ENCODE results near the gene FOXO3. TPM values are rescaled to one million over a fixed set of nuclear protein-coding genes. Genes with fewer than 3 reads are reported as not detected.

Gene FOXO3
- total and polyA plus RNA-seq, 2 of the 13 experiments (the other 11 are each of a cell fraction or from before 2014, with no cell fraction given): 16.0 to 22.5 TPM

- no peak for TF ChIP-seq TSC22D2 (CRISPR knock-in tag; IDR thresholded peaks at IDR 0.05; ENCODE audit: borderline replicate concordance)
- TF ChIP-seq, protein P1, sequence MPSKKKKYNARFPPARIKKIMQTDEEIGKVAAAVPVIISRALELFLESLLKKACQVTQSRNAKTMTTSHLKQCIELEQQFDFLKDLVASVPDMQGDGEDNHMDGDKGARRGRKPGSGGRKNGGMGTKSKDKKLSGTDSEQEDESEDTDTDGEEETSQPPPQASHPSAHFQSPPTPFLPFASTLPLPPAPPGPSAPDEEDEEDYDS (CRISPR knock-in tag; IDR thresholded peaks at IDR 0.05): peak; percentile 88
- 0 out of 2 replicates have a peak, but pooled peaks have one; percentile 38 for TF ChIP-seq SMAD9 (CRISPR knock-in tag; IDR thresholded peaks at IDR 0.05)
- TF ChIP-seq, protein P2, sequence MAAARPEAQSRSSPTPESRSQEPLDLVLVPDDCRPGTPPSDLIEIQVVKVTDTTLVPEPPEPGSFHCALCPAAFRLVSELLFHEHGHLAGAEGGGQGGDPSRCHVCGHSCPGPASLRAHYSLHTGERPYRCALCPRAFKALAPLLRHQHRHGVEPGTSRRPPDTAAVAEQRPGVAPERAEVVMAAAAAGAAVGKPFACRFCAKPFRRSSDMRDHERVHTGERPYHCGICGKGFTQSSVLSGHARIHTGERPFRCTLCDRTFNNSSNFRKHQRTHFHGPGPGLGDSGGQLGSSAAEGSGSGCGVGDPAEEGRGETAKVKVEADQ (CRISPR knock-in tag; IDR thresholded peaks at IDR 0.05; ENCODE audit: borderline replicate concordance): no peak
- TF ChIP-seq, protein P3, sequence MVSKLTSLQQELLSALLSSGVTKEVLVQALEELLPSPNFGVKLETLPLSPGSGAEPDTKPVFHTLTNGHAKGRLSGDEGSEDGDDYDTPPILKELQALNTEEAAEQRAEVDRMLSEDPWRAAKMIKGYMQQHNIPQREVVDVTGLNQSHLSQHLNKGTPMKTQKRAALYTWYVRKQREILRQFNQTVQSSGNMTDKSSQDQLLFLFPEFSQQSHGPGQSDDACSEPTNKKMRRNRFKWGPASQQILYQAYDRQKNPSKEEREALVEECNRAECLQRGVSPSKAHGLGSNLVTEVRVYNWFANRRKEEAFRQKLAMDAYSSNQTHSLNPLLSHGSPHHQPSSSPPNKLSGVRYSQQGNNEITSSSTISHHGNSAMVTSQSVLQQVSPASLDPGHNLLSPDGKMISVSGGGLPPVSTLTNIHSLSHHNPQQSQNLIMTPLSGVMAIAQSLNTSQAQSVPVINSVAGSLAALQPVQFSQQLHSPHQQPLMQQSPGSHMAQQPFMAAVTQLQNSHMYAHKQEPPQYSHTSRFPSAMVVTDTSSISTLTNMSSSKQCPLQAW (CRISPR knock-in tag; IDR thresholded peaks at IDR 0.05): peak; percentile 31; the same call in 1 of the 2 replicates
- TF ChIP-seq, protein P4, sequence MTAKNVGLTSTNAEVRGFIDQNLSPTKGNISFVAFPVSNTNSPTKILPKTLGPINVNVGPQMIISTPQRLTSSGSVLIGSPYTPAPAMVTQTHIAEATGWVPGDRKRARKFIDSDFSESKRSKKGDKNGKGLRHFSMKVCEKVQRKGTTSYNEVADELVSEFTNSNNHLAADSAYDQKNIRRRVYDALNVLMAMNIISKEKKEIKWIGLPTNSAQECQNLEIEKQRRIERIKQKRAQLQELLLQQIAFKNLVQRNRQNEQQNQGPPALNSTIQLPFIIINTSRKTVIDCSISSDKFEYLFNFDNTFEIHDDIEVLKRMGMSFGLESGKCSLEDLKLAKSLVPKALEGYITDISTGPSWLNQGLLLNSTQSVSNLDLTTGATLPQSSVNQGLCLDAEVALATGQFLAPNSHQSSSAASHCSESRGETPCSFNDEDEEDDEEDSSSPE (CRISPR knock-in tag; IDR thresholded peaks at IDR 0.05): peak; percentile 42; the same call in 1 of the 2 replicates
- no peak for TF ChIP-seq RFX3 (CRISPR knock-in tag; IDR thresholded peaks at IDR 0.05)
- no peak for TF ChIP-seq SIX1 (CRISPR knock-in tag; IDR thresholded peaks at IDR 0.05; ENCODE audit: borderline replicate concordance)
- no peak for TF ChIP-seq NFATC3 (CRISPR knock-in tag; IDR thresholded peaks at IDR 0.05)
- peak; percentile 13; the same call in 1 of the 2 replicates for TF ChIP-seq ZBTB38 (CRISPR knock-in tag; IDR thresholded peaks at IDR 0.05)
- TF ChIP-seq FOXJ3 (CRISPR knock-in tag; IDR thresholded peaks at IDR 0.05; ENCODE audit: borderline replicate concordance): no peak
- TF ChIP-seq, protein P5, sequence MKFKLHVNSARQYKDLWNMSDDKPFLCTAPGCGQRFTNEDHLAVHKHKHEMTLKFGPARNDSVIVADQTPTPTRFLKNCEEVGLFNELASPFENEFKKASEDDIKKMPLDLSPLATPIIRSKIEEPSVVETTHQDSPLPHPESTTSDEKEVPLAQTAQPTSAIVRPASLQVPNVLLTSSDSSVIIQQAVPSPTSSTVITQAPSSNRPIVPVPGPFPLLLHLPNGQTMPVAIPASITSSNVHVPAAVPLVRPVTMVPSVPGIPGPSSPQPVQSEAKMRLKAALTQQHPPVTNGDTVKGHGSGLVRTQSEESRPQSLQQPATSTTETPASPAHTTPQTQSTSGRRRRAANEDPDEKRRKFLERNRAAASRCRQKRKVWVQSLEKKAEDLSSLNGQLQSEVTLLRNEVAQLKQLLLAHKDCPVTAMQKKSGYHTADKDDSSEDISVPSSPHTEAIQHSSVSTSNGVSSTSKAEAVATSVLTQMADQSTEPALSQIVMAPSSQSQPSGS (CRISPR knock-in tag; IDR thresholded peaks at IDR 0.05): peak; percentile 90
- TF ChIP-seq TEAD3 (CRISPR knock-in tag; optimal IDR thresholded peaks at IDR 0.05; ENCODE audit: borderline replicate concordance): peak; percentile 39
- no peak for TF ChIP-seq ZNF18 (CRISPR knock-in tag; IDR thresholded peaks at IDR 0.05; ENCODE audit: insufficient replicate concordance)
- no peak for TF ChIP-seq ZNF75D (CRISPR knock-in tag; IDR thresholded peaks at IDR 0.05; ENCODE audit: borderline replicate concordance)
- no peak for TF ChIP-seq DNMT3B (CRISPR knock-in tag; conservative IDR thresholded peaks at IDR 0.05)
- TF ChIP-seq RAD21 (CRISPR knock-in tag; IDR thresholded peaks at IDR 0.05): 0 out of 2 replicates have a peak, but pooled peaks have one; percentile 6
- no peak for TF ChIP-seq RFX1 (IDR thresholded peaks at IDR 0.05)
- TF ChIP-seq, protein P6, sequence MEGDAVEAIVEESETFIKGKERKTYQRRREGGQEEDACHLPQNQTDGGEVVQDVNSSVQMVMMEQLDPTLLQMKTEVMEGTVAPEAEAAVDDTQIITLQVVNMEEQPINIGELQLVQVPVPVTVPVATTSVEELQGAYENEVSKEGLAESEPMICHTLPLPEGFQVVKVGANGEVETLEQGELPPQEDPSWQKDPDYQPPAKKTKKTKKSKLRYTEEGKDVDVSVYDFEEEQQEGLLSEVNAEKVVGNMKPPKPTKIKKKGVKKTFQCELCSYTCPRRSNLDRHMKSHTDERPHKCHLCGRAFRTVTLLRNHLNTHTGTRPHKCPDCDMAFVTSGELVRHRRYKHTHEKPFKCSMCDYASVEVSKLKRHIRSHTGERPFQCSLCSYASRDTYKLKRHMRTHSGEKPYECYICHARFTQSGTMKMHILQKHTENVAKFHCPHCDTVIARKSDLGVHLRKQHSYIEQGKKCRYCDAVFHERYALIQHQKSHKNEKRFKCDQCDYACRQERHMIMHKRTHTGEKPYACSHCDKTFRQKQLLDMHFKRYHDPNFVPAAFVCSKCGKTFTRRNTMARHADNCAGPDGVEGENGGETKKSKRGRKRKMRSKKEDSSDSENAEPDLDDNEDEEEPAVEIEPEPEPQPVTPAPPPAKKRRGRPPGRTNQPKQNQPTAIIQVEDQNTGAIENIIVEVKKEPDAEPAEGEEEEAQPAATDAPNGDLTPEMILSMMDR (CRISPR knock-in tag; IDR thresholded peaks at IDR 0.05): no peak
- no peak for TF ChIP-seq MIXL1 (CRISPR knock-in tag; IDR thresholded peaks at IDR 0.05)
Observed at GRCh38 chr6:108559097-108559883, 1.4 kb upstream of the FOXO3 start (continued).
